SU-DHL-6 (cell line): ENCODE measurements around the gene FARP2.

ENCODE experiments used
- H2AFZ ChIP-seq: fragments of 200-600 bp; sonication (generic); 2 replicates; pipeline ENCODE4 v1.6.1; 2014; ENCODE audit warnings: low read depth, mild to moderate bottlenecking, moderate library complexity, mixed read lengths, antibody characterized with exemption, low read length; ENCODE audit not compliant: severe bottlenecking
- H3F3A ChIP-seq: fragments of 200-600 bp; shearing (Covaris generic); 2 replicates; pipeline ENCODE4 v1.6.0; 2016; ENCODE audit warnings: antibody characterized with exemption, mild to moderate bottlenecking; ENCODE audit not compliant: insufficient read depth
- H3K27ac ChIP-seq: fragments of 200-600 bp; sonication (generic); 2 replicates; pipeline ENCODE4 v1.5.1; 2016; ENCODE audit warnings: low read depth, mild to moderate bottlenecking, low read length, moderate library complexity, mixed read lengths
- H3K27me3 ChIP-seq: fragments of 200-600 bp; sonication (generic), shearing (Covaris generic); 2 replicates; pipeline ENCODE4 v1.6.0; 2014; ENCODE audit warnings: mild to moderate bottlenecking, low read length
- H3K36me3 ChIP-seq: fragments of 200-600 bp; sonication (generic); 2 replicates; pipeline ENCODE4 v1.6.1; 2014; ENCODE audit warnings: mild to moderate bottlenecking, low read length, mixed read lengths
- H3K4me2 ChIP-seq: fragments of 300-600, 200-600 bp; shearing (Covaris generic), sonication (generic); 2 replicates; pipeline ENCODE4 v1.6.0; 2014; ENCODE audit warnings: low read length, low read depth, mild to moderate bottlenecking; ENCODE audit not compliant: poor library complexity, severe bottlenecking
- H3K4me3 ChIP-seq: fragments of 200-600 bp; sonication (generic); 2 replicates; pipeline ENCODE4 v1.5.1; 2014; ENCODE audit warnings: antibody characterized with exemption, low read length, mild to moderate bottlenecking, mixed read lengths; ENCODE audit not compliant: insufficient read depth, poor library complexity, severe bottlenecking
- H3K79me2 ChIP-seq: fragments of 200-600 bp; sonication (generic); 2 replicates; pipeline ENCODE4 v1.6.1; 2014; ENCODE audit warnings: mild to moderate bottlenecking, low read length, moderate library complexity; ENCODE audit not compliant: insufficient read depth
- H3K9ac ChIP-seq: fragments of 200-600 bp; sonication (generic); 2 replicates; pipeline ENCODE4 v1.7.0; 2014; ENCODE audit warnings: mild to moderate bottlenecking, low read length
- H3K9me2 ChIP-seq: fragments of 200-600 bp; sonication (generic); replicated peaks from 2 replicates; pipeline ENCODE4 v1.6.1; 2014; ENCODE audit warnings: low read length; ENCODE audit not compliant: insufficient read depth
- H3K9me3 ChIP-seq: fragments of 200-600 bp; sonication (generic); 2 replicates; pipeline ENCODE4 v1.6.1; 2014; ENCODE audit warnings: low read length, mixed read lengths; ENCODE audit not compliant: insufficient read depth
- H4K20me1 ChIP-seq: fragments of 200-600 bp; sonication (generic); 2 replicates; pipeline ENCODE4 v1.6.1; 2014; ENCODE audit warnings: low read depth, mild to moderate bottlenecking, antibody characterized with exemption, low read length, moderate library complexity, mixed read lengths
- EZH2phosphoT487 ChIP-seq: fragments of 200-600 bp; sonication (generic), shearing (Covaris generic); conservative IDR thresholded peaks from 2 replicates; pipeline ENCODE4 v1.6.1; 2018; ENCODE audit warnings: mild to moderate bottlenecking, antibody characterized with exemption, low read length, moderate library complexity, mixed read lengths
- TF ChIP-seq, protein P1 (sequence below): fragments of 200-600 bp; sonication (generic); IDR thresholded peaks from one replicate; pipeline ENCODE4 v1.5.1; 2017; ENCODE audit warnings: antibody characterized with exemption, mild to moderate bottlenecking, low read length, moderate library complexity; ENCODE audit not compliant: insufficient read depth, poor library complexity, severe bottlenecking

Gene FARP2

DNA sequence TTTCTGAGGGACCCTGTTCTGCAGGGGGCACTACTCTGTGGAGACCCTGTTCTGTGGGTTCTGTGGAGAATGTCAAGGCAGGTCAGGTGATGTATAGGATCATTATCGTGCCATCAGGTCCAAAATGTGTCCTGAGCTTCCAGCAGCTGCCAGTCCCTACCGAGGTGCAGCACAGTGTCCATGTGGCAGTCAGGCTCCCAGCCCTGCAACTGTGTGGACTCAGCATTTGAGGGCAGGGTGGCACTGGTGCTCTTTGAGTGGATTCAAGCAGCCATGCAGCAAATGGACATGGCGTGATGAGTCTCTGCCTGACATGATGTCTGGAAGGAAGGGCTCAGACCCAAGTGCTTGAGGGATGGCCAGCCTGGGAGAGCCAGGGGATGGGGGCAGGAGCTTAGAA is 117.3 kb downstream of the FARP2 start:
- no peak for TF ChIP-seq EZH2phosphoT487
- TF ChIP-seq, protein P1, sequence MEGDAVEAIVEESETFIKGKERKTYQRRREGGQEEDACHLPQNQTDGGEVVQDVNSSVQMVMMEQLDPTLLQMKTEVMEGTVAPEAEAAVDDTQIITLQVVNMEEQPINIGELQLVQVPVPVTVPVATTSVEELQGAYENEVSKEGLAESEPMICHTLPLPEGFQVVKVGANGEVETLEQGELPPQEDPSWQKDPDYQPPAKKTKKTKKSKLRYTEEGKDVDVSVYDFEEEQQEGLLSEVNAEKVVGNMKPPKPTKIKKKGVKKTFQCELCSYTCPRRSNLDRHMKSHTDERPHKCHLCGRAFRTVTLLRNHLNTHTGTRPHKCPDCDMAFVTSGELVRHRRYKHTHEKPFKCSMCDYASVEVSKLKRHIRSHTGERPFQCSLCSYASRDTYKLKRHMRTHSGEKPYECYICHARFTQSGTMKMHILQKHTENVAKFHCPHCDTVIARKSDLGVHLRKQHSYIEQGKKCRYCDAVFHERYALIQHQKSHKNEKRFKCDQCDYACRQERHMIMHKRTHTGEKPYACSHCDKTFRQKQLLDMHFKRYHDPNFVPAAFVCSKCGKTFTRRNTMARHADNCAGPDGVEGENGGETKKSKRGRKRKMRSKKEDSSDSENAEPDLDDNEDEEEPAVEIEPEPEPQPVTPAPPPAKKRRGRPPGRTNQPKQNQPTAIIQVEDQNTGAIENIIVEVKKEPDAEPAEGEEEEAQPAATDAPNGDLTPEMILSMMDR: no peak
- no peaks in the 10 kb centered on the region for H3F3A ChIP-seq
- no peaks in the 10 kb centered on the region for H3K79me2 ChIP-seq
- no peak overlapping the region for H2AFZ ChIP-seq
- no peaks in the 10 kb centered on the region for H3K36me3 ChIP-seq
- no peak overlapping the region for H3K4me2 ChIP-seq
- H3K9ac ChIP-seq: no peak overlapping the region
- no peaks in the 10 kb centered on the region for H3K9me3 ChIP-seq
- H3K27me3 ChIP-seq: no peaks in the 10 kb centered on the region
- H3K4me3 ChIP-seq: no peak overlapping the region
- no peaks in the 10 kb centered on the region for H3K9me2 ChIP-seq
- no peaks in the 10 kb centered on the region for H4K20me1 ChIP-seq
- no peak overlapping the region for H3K27ac ChIP-seq

DNA sequence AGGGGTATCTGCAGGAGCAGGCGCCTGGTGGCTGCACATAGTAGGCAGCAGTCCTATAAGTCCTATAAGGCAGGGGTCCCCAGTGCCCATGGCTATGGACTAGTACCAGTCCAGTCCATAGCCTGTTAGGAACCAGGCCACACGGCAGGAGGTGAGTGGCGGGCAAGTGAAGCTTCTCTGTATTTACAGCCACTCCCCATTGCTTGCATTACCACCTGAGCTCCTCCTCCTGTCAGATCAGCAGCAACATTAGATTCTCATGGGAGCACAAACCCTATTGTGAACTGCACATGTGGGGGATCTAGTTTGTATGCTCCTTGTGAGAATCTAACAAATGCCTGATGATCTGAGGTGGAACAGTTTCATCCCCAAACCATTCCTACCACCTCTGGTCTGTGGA is 119.2 kb downstream of the FARP2 start:
- H3K9me2 ChIP-seq: no peaks in the 10 kb centered on the region
- no peaks in the 10 kb centered on the region for H4K20me1 ChIP-seq
- no peak overlapping the region for H3K4me3 ChIP-seq
- no peak overlapping the region for H3K27ac ChIP-seq
- no peak overlapping the region for H2AFZ ChIP-seq
- H3K27me3 ChIP-seq: no peaks in the 10 kb centered on the region
- H3K9ac ChIP-seq: no peak overlapping the region
- no peaks in the 10 kb centered on the region for H3F3A ChIP-seq
- TF ChIP-seq EZH2phosphoT487: no peak
- TF ChIP-seq, protein P1: no peak
- H3K36me3 ChIP-seq: no peaks in the 10 kb centered on the region
- H3K4me2 ChIP-seq: no peak overlapping the region
- H3K9me3 ChIP-seq: no peaks in the 10 kb centered on the region
- no peaks in the 10 kb centered on the region for H3K79me2 ChIP-seq

DNA sequence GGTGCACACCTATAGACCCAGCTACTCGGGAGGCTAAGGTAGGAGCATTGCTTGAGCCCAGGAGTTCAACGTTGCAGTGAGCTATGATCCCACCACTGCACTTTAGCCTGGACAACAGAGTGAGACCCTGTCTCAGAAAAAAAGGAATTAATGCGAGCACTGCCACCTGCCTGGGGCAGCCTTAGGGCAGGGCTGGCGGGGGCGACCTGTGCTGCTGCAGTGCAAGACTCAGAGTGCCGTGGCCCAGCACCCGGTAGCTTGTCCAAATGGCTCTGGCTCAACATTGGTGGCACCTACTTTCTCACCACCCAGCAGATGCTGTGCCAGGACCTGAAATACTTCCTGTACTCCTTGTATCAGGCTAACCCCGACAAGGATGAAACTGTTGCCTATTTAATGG is 122.1 kb downstream of the FARP2 start:
- H2AFZ ChIP-seq: no peak overlapping the region
- no peak overlapping the region for H3K27ac ChIP-seq
- no peaks in the 10 kb centered on the region for H3K9me2 ChIP-seq
- H3K4me2 ChIP-seq: no peak overlapping the region
- H3K9me3 ChIP-seq: no peaks in the 10 kb centered on the region
- no peak for TF ChIP-seq EZH2phosphoT487
- TF ChIP-seq, protein P1: no peak
- no peaks in the 10 kb centered on the region for H4K20me1 ChIP-seq
- no peaks in the 10 kb centered on the region for H3K79me2 ChIP-seq
- no peaks in the 10 kb centered on the region for H3K27me3 ChIP-seq
- no peaks in the 10 kb centered on the region for H3F3A ChIP-seq
- no peak overlapping the region for H3K9ac ChIP-seq
- H3K36me3 ChIP-seq: no peaks in the 10 kb centered on the region
- H3K4me3 ChIP-seq: no peak overlapping the region
